ENCODE measurements around the gene AWAT1.
A peak's percentile ranks its signal among the peaks of the same experiment; 100 is the strongest.
"Not testable (repeated sequence)": the region's sequence is repeated elsewhere in the genome, so short reads cannot be mapped to it uniquely, and the experiment has no call there.

The AWAT1 gene

GRCh38 chrX:70244881-70245280, 10.4 kb downstream of the AWAT1 start:
- FAIRE-seq (no peak), DNase-seq (ENCODE audit: insufficient read length) (no peak)
- no peak for TF ChIP-seq POLR2AphosphoS5 (IDR thresholded peaks at IDR 0.05; ENCODE audit: low read depth, low read length)
- TF ChIP-seq POLR2A (IDR thresholded peaks at IDR 0.05; ENCODE audit: low read depth, low read length), result no peak

GRCh38 chrX:70247252-70247651, 12.8 kb downstream of the AWAT1 start:
- TF ChIP-seq POLR2A (IDR thresholded peaks at IDR 0.05; ENCODE audit: low read depth, low read length), result no peak
- FAIRE-seq (no peak), DNase-seq (ENCODE audit: insufficient read length) (no peak)

GRCh38 chrX:70252491-70252890, 18.0 kb downstream of the AWAT1 start:
- no peak for TF ChIP-seq TAF1 (IDR thresholded peaks at IDR 0.05; ENCODE audit: borderline replicate concordance, low read depth, low read length)
- TF ChIP-seq POLR2A (IDR thresholded peaks at IDR 0.05; ENCODE audit: low read depth, low read length), result no peak
- no peak for TF ChIP-seq POLR2AphosphoS5 (IDR thresholded peaks at IDR 0.05; ENCODE audit: low read depth, low read length)
- DNase-seq (ENCODE audit: insufficient read length) (no peak), FAIRE-seq (no peak)

- DNase-seq (ENCODE audit: insufficient read length), result no peak
- no peak for FAIRE-seq
- no peak for TF ChIP-seq POLR2A (IDR thresholded peaks at IDR 0.05; ENCODE audit: low read depth, low read length)
- TF ChIP-seq TAF1 (IDR thresholded peaks at IDR 0.05; ENCODE audit: borderline replicate concordance, low read depth, low read length), result no peak
- TF ChIP-seq POLR2AphosphoS5 (IDR thresholded peaks at IDR 0.05; ENCODE audit: low read depth, low read length), result no peak
Measured at GRCh38 chrX:70253377-70254062, 19.1 kb downstream of the AWAT1 start.

GRCh38 chrX:70254063-70254400, 19.6 kb downstream of the AWAT1 start:
- no peak for TF ChIP-seq POLR2A (IDR thresholded peaks at IDR 0.05; ENCODE audit: low read depth, low read length)
- TF ChIP-seq TAF1 (IDR thresholded peaks at IDR 0.05; ENCODE audit: borderline replicate concordance, low read depth, low read length), result no peak
- TF ChIP-seq POLR2AphosphoS5 (IDR thresholded peaks at IDR 0.05; ENCODE audit: low read depth, low read length), result no peak
- DNase-seq (ENCODE audit: insufficient read length), result no peak
- no peak for FAIRE-seq

GRCh38 chrX:70254909-70255308, 20.5 kb downstream of the AWAT1 start:
- no peak for DNase-seq (ENCODE audit: insufficient read length)
- no peak for FAIRE-seq
- TF ChIP-seq POLR2AphosphoS5 (IDR thresholded peaks at IDR 0.05; ENCODE audit: low read depth, low read length), result no peak
- TF ChIP-seq POLR2A (IDR thresholded peaks at IDR 0.05; ENCODE audit: low read depth, low read length), result no peak
- no peak for TF ChIP-seq TAF1 (IDR thresholded peaks at IDR 0.05; ENCODE audit: borderline replicate concordance, low read depth, low read length)

GRCh38 chrX:70255452-70255851, 21.0 kb downstream of the AWAT1 start:
- FAIRE-seq (no peak), DNase-seq (ENCODE audit: insufficient read length) (no peak)
- TF ChIP-seq POLR2AphosphoS5 (IDR thresholded peaks at IDR 0.05; ENCODE audit: low read depth, low read length) (no peak), TAF1 (IDR thresholded peaks at IDR 0.05; ENCODE audit: borderline replicate concordance, low read depth, low read length) (no peak), POLR2A (IDR thresholded peaks at IDR 0.05; ENCODE audit: low read depth, low read length) (no peak)

- DNase-seq (ENCODE audit: insufficient read length) (no peak), FAIRE-seq (no peak)
- TF ChIP-seq POLR2AphosphoS5 (IDR thresholded peaks at IDR 0.05; ENCODE audit: low read depth, low read length) (no peak), TAF1 (IDR thresholded peaks at IDR 0.05; ENCODE audit: borderline replicate concordance, low read depth, low read length) (no peak), POLR2A (IDR thresholded peaks at IDR 0.05; ENCODE audit: low read depth, low read length) (no peak)
Measured at GRCh38 chrX:70257423-70258288, 23.2 kb downstream of the AWAT1 start.

- FAIRE-seq, result no peak
- TF ChIP-seq POLR2A (IDR thresholded peaks at IDR 0.05; ENCODE audit: low read depth, low read length) (no peak), POLR2AphosphoS5 (IDR thresholded peaks at IDR 0.05; ENCODE audit: low read depth, low read length) (no peak), TAF1 (IDR thresholded peaks at IDR 0.05; ENCODE audit: borderline replicate concordance, low read depth, low read length) (no peak)
- DNase-seq (ENCODE audit: insufficient read length), result no peak
Measured at GRCh38 chrX:70260104-70260503, 25.6 kb downstream of the AWAT1 start, which contains the start of gene P2RY4. Gene P2RY4 (minus strand): TSS chrX:70260204. CDS start chrX:70259624, 580 bp downstream.

GRCh38 chrX:70262952-70263567, 28.6 kb downstream of the AWAT1 start:
- DNase-seq (ENCODE audit: insufficient read length) (no peak), FAIRE-seq (peak; percentile 66)
- TF ChIP-seq POLR2AphosphoS5 (IDR thresholded peaks at IDR 0.05; ENCODE audit: low read depth, low read length) (no peak), TAF1 (IDR thresholded peaks at IDR 0.05; ENCODE audit: borderline replicate concordance, low read depth, low read length) (no peak), POLR2A (IDR thresholded peaks at IDR 0.05; ENCODE audit: low read depth, low read length) (no peak)

- TF ChIP-seq POLR2A (IDR thresholded peaks at IDR 0.05; ENCODE audit: low read depth, low read length) (no peak), POLR2AphosphoS5 (IDR thresholded peaks at IDR 0.05; ENCODE audit: low read depth, low read length) (no peak), TAF1 (IDR thresholded peaks at IDR 0.05; ENCODE audit: borderline replicate concordance, low read depth, low read length) (no peak)
- no peak for FAIRE-seq
- no peak for DNase-seq (ENCODE audit: insufficient read length)
Measured at GRCh38 chrX:70264784-70265183, 30.3 kb downstream of the AWAT1 start.

GRCh38 chrX:70268034-70268433, 33.6 kb downstream of the AWAT1 start, which contains the start of gene ARR3:
Gene ARR3 (plus strand): TSS chrX:70268334. CDS start chrX:70269386, 1,052 bp downstream.
- no peak for FAIRE-seq
- DNase-seq (ENCODE audit: insufficient read length), result no peak

GRCh38 chrX:70274029-70274428, 39.6 kb downstream of the AWAT1 start:
- FAIRE-seq; DNase-seq (ENCODE audit: insufficient read length): not testable (repeated sequence)

More at GRCh38 chrX:70268034-70268433, 33.6 kb downstream of the AWAT1 start, which contains the start of gene ARR3:
- TF ChIP-seq TAF1 (IDR thresholded peaks at IDR 0.05; ENCODE audit: borderline replicate concordance, low read depth, low read length) (no peak), POLR2AphosphoS5 (IDR thresholded peaks at IDR 0.05; ENCODE audit: low read depth, low read length) (no peak), POLR2A (IDR thresholded peaks at IDR 0.05; ENCODE audit: low read depth, low read length) (no peak)
